Natural killer cell (primary cell): Measurements from ENCODE around the gene COLQ. TPM values are rescaled to one million over a fixed set of nuclear protein-coding genes. Genes with fewer than 3 reads are reported as not detected.

Experiments used
- ATAC-seq, 3 donors: fragments of 150-1000 bp in 2 of 3; fragments of 200-7000 bp in 1 of 3; cut with Tn5 transposase; 1 replicate in 1 of 3; 2 replicates in 2 of 3; pipeline ENCODE4 v1.10.0; 2021; ENCODE audit warnings: mild to moderate bottlenecking in 2 of 3, moderate library complexity in 2 of 3
- DNase-seq, 2 donors: peaks; one replicate each; pipeline versions ENCODE4 v3.0.0 to v3.0.0-alpha.2; 2013 to 2021; ENCODE audit warnings: mixed read lengths in 1 of 2
- H3K27ac ChIP-seq: one replicate; pipeline ENCODE4 v1.5.1; 2013; ENCODE audit warnings: mild to moderate bottlenecking, low read length
- H3K27me3 ChIP-seq: one replicate; pipeline ENCODE4 v1.6.1; 2013; ENCODE audit warnings: low read length; ENCODE audit not compliant: control insufficient read depth, insufficient read depth
- H3K36me3 ChIP-seq: one replicate; pipeline ENCODE4 v1.6.1; 2013; ENCODE audit warnings: low read length; ENCODE audit not compliant: control insufficient read depth, insufficient read depth
- H3K4me1 ChIP-seq: one replicate; pipeline ENCODE4 v1.6.1; 2013; ENCODE audit warnings: low read length; ENCODE audit not compliant: control insufficient read depth, insufficient read depth
- H3K4me3 ChIP-seq: one replicate; pipeline ENCODE4 v1.5.1; 2013; ENCODE audit warnings: low read length
- H3K9me3 ChIP-seq: one replicate; pipeline ENCODE4 v1.6.1; 2013; ENCODE audit warnings: low read length; ENCODE audit not compliant: control insufficient read depth, insufficient read depth
- H3K27ac Mint-ChIP-seq, 2 donors: one replicate each; pipeline ENCODE4 v1.8.0; 2022; ENCODE audit warnings: mild to moderate bottlenecking in 2 of 2, mixed read lengths in 2 of 2, moderate library complexity in 1 of 2
- H3K27me3 Mint-ChIP-seq, 2 donors: one replicate each; pipeline ENCODE4 v1.8.0; 2022; ENCODE audit warnings: low read depth in 2 of 2, mixed read lengths in 2 of 2
- H3K36me3 Mint-ChIP-seq: one replicate; pipeline ENCODE4 v1.8.0; 2022; ENCODE audit warnings: mixed read lengths
- H3K4me1 Mint-ChIP-seq, 2 donors: one replicate each; pipeline ENCODE4 v1.8.0; 2022; ENCODE audit warnings: mixed read lengths in 2 of 2
- H3K4me3 Mint-ChIP-seq: one replicate; pipeline ENCODE4 v1.8.0; 2022; ENCODE audit warnings: mild to moderate bottlenecking, moderate library complexity, mixed read lengths
- H3K9me3 Mint-ChIP-seq, 2 donors: one replicate each; pipeline ENCODE4 v1.8.0; 2022; ENCODE audit warnings: mixed read lengths in 2 of 2
- CTCF ChIP-seq: fragments of 200-600 bp; IDR thresholded peaks from one replicate; pipeline ENCODE4 v1.8.0; 2022; ENCODE audit warnings: antibody characterized with exemption
- WGBS: methylation state at CpG from one replicate; pipeline ENCODE4 v1.1.7; 2013; ENCODE audit warnings: missing lambda C conversion rate; ENCODE audit not compliant: insufficient coverage; 5-methylcytosine and 5-hydroxymethylcytosine counted together
- intact Hi-C: fragments of 100-400 bp; cut with micrococcal nuclease; formaldehyde crosslinking; loops from one replicate; pipeline ENCODE4 v1.14.2; 2022
- total RNA-seq, 4 donors: library from RNA; stranded (reverse); fragments of 120-200 nt in 1 of 4; gene quantifications; one replicate each; pipeline versions ENCODE4 v1.2.3 to v1.2.4, GENCODE V29; 2013 to 2022

COLQ gene
- total RNA-seq, 3 donors from 2014 or later (not counting 1 experiment from before 2014, with no cell fraction given) = 37.7 to 60.7 (median 55.8) TPM

- Mint-ChIP-seq H3K9me3 (no peaks in the 10 kb centered on the region), H3K4me1 (peaks cover 40 to 63% of the 10 kb centered on the region in 2 donors), H3K27ac (peak overlapping the region; percentile 36 to 37), H3K27me3 (no peaks in the 10 kb centered on the region), H3K36me3 (no peaks in the 10 kb centered on the region), H3K4me3 (no peak overlapping the region)
- intact Hi-C loops = no loop called here
- no peak overlapping the region for H3K27ac ChIP-seq
- no peak overlapping the region for H3K4me3 ChIP-seq
- H3K4me1 ChIP-seq = peaks cover 20% of the 10 kb centered on the region
- no peaks in the 10 kb centered on the region for H3K36me3 ChIP-seq
- WGBS = 70% methylated on average over 5 of the region's 5 CpGs
- H3K9me3 ChIP-seq = no peaks in the 10 kb centered on the region
- DNase-seq = no peak
- H3K27me3 ChIP-seq = no peaks in the 10 kb centered on the region
- no peak for TF ChIP-seq CTCF
- ATAC-seq = no peak
Observed at GRCh38 chr3:15513810-15514662, 7.5 kb downstream of the COLQ start.

- H3K27me3 ChIP-seq = no peaks in the 10 kb centered on the region
- H3K9me3 ChIP-seq = no peaks in the 10 kb centered on the region
- H3K4me3 ChIP-seq = no peak overlapping the region
- Mint-ChIP-seq H3K27me3 (no peaks in the 10 kb centered on the region), H3K27ac (peak overlapping the region; percentile 36 to 37), H3K36me3 (no peaks in the 10 kb centered on the region), H3K4me3 (no peak overlapping the region), H3K4me1 (peaks cover 33 to 56% of the 10 kb centered on the region in 2 donors), H3K9me3 (no peaks in the 10 kb centered on the region)
- 97% methylated on average over 4 of the region's 7 CpGs for WGBS
- peaks cover 15% of the 10 kb centered on the region for H3K4me1 ChIP-seq
- no peak for DNase-seq
- intact Hi-C loops = no loop called here
- no peak for TF ChIP-seq CTCF
- no peak overlapping the region for H3K27ac ChIP-seq
- ATAC-seq = no peak
- H3K36me3 ChIP-seq = no peaks in the 10 kb centered on the region
Observed at GRCh38 chr3:15513116-15513515, 8.4 kb downstream of the COLQ start.

GRCh38 chr3:15512166-15512565 lies 9.3 kb downstream of the COLQ start:
- 63% methylated on average over 8 of the region's 10 CpGs for WGBS
- H3K27ac Mint-ChIP-seq = peak overlapping the region; percentile 22 to 37
- no peak for TF ChIP-seq CTCF

More at GRCh38 chr3:15512166-15512565, 9.3 kb downstream of the COLQ start:
- Histone ChIP-seq H3K36me3 (no peaks in the 10 kb centered on the region), H3K9me3 (no peaks in the 10 kb centered on the region), H3K4me1 (peaks cover 12% of the 10 kb centered on the region), H3K4me3 (no peak overlapping the region), H3K27me3 (no peaks in the 10 kb centered on the region), H3K27ac (no peak overlapping the region)
- Mint-ChIP-seq H3K4me3 (no peak overlapping the region), H3K4me1 (peaks cover 31 to 49% of the 10 kb centered on the region in 2 donors), H3K36me3 (no peaks in the 10 kb centered on the region), H3K27me3 (no peaks in the 10 kb centered on the region), H3K9me3 (no peaks in the 10 kb centered on the region)
- DNase-seq = no peak
- intact Hi-C loops = no loop called here
- ATAC-seq = no peak
